ENCODE results near the gene CTCF. TPM values are rescaled to one million over a fixed set of nuclear protein-coding genes. Genes with fewer than 3 reads are reported as not detected.
"Not testable (repeated sequence)": the region's sequence is repeated elsewhere in the genome, so short reads cannot be mapped to it uniquely, and the experiment has no call there.

The CTCF gene, protein sequence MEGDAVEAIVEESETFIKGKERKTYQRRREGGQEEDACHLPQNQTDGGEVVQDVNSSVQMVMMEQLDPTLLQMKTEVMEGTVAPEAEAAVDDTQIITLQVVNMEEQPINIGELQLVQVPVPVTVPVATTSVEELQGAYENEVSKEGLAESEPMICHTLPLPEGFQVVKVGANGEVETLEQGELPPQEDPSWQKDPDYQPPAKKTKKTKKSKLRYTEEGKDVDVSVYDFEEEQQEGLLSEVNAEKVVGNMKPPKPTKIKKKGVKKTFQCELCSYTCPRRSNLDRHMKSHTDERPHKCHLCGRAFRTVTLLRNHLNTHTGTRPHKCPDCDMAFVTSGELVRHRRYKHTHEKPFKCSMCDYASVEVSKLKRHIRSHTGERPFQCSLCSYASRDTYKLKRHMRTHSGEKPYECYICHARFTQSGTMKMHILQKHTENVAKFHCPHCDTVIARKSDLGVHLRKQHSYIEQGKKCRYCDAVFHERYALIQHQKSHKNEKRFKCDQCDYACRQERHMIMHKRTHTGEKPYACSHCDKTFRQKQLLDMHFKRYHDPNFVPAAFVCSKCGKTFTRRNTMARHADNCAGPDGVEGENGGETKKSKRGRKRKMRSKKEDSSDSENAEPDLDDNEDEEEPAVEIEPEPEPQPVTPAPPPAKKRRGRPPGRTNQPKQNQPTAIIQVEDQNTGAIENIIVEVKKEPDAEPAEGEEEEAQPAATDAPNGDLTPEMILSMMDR
- total RNA-seq, result 35.3 TPM

GRCh38 chr16:67562526-67562917 lies at the start of gene CTCF:
CTCF (plus strand) TSS chr16:67562526; CDS start chr16:67610833, 48,307 bp downstream.
- DNase-seq (ENCODE audit: low read depth in 2 of 3, low spot score in 2 of 3), result peak; percentile 83 to 90 (median 89)

DNA sequence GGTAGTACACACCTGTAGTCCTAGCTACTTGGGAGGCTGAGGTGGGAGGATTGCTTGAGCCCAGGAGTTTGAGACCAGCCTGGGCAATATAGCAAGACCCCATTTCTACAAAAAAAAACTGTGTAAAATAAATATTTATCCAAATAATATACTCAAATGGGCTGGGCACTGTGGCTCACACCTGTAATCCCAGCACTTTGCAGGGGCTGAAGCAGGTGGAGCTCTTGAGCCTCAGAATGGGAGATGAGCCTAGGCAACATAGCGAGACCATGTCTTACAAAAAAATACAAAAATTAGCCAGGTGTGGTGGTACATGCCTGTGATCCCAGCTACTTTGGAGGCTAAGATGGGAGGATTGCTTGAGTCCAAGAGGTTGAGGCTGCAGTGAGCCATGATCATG lies 48.4 kb upstream of the CTCF start:
- DNase-seq (ENCODE audit: low read depth in 2 of 3, low spot score in 2 of 3), result not testable (repeated sequence)

GRCh38 chr16:67514382-67514828 lies 47.9 kb upstream of the CTCF start:
- DNase-seq (ENCODE audit: low read depth in 2 of 3, low spot score in 2 of 3), result peak; percentile 66 to 92 (median 83)

- no peak for DNase-seq (ENCODE audit: low read depth in 2 of 3, low spot score in 2 of 3)
Measured at GRCh38 chr16:67516296-67517154, 45.8 kb upstream of the CTCF start.

GRCh38 chr16:67517155-67517445 lies 45.2 kb upstream of the CTCF start:
- DNase-seq (ENCODE audit: low read depth in 2 of 3, low spot score in 2 of 3), result peak in 1 of 3 donors; percentile 37

DNA sequence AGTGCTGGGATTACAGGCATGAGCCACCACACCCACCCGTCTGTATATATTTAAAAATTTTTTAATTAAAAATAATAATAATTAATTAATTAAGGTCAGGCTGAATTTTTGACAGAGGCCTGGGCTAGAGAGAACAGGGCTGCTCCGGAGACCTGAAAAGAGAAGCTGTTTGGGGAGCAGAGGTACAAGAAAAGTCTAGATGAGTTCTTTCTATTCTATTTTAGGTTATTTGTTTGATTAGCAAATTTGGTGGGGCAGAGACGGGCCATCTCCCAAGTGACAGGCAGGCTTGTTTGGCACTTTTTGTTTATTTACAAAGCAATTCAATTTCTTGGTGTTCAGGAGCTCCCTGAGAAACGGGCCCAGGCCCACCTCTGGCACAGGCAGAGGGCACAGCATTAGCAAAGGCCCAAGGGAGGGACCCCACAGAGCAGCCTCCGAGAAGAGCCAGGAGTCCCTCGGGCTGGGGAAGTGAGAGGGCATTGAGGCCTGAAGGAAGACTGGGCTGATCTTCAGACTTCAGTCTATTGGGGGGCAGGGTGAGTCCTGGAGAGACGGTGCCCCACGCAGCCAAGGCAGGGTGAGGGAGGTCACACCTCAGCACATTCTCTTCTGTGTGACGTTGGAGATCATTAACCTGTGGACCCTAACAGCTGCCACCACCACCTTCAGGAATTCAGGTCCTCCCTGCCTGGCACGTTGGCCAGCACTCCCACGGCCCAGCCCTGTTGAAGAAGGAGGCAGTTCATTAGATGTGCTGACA lies 44.5 kb upstream of the CTCF start:
- DNase-seq (ENCODE audit: low read depth in 2 of 3, low spot score in 2 of 3), result no peak

- peak in 1 of 3 donors; percentile 45 for DNase-seq (ENCODE audit: low read depth in 2 of 3, low spot score in 2 of 3)
Measured at GRCh38 chr16:67518676-67519075, 43.6 kb upstream of the CTCF start.

- no peak for DNase-seq (ENCODE audit: low read depth in 2 of 3, low spot score in 2 of 3)
Measured at GRCh38 chr16:67519242-67519641, 43.1 kb upstream of the CTCF start.

GRCh38 chr16:67521095-67521804 lies 41.1 kb upstream of the CTCF start:
- DNase-seq (ENCODE audit: low read depth in 2 of 3, low spot score in 2 of 3), result peak; percentile 95 to 98 (median 95)

GRCh38 chr16:67525176-67525860 lies 37.0 kb upstream of the CTCF start:
- peak in 1 of 3 donors; percentile 53 for DNase-seq (ENCODE audit: low read depth in 2 of 3, low spot score in 2 of 3)

DNA sequence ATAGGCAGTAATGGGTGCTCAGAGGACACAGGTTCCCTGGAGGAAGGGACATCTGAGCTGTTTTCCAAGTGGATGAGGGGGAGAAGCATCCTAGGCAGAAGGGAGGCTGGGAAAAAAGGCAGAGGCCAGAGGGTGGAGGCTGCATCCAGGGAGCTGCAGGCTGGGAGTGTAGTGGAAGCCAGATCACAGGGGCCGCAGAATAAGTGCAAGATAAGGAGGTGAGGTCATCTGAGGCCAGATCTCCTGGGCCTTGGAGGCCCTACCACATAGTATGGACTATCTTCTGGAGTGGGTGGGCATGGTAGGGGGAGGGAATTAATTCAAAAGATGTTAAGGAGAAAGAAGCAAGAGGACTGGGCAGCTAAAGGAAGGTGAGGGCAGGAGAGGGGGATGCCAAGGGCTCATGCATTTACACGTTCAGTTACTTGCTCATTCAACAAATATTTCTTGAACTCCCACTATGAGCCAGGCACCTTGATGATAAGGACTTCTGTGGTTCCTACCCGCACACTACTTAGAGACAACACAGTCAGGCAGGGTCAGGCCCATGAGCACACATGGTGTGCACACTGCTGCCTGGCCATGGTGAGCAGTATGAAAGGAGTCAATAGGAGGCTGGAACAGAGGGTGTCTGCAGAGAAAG lies 36.1 kb upstream of the CTCF start:
- DNase-seq (ENCODE audit: low read depth in 2 of 3, low spot score in 2 of 3), result no peak

DNA sequence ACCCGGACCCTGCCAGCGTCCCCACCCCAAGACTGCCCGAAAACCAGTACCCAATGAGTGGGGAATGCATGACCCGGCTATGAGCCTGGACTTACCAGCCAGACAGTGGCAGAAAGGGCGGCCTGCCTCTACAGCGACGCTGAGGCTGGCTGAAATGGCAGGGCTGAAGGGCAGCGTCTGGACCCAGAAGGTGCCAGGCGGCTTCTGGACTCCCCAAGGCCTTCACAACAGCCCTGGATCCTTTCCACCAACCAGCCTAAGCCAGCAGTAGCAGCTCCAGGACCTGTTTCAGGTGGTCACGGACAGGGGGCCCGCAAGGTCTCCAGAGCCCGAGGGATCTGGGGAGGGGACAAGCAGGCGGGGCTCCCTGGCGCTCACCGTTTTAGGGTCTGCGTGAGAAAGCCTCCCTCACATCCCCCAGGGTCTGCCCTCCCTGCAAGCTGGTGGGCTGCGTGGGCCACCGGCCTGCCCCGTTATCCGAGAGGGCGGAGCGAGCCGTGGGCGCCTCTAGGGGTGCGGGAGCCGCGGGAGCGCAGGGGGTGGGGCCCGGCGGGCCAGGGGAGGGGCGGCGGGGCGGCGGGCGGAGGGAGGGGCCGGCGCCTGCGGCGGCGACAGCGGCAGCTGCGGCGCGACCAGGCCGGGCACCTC lies 34.0 kb upstream of the CTCF start, which contains the start of gene RIPOR1:
Gene RIPOR1 (plus strand): TSS at position 608 of the 648 bp plus-strand sequence. CDS start 9,618 bp downstream, outside the sequence.
- DNase-seq (ENCODE audit: low read depth in 2 of 3, low spot score in 2 of 3), result peak in 1 of 3 donors; percentile 43

DNA sequence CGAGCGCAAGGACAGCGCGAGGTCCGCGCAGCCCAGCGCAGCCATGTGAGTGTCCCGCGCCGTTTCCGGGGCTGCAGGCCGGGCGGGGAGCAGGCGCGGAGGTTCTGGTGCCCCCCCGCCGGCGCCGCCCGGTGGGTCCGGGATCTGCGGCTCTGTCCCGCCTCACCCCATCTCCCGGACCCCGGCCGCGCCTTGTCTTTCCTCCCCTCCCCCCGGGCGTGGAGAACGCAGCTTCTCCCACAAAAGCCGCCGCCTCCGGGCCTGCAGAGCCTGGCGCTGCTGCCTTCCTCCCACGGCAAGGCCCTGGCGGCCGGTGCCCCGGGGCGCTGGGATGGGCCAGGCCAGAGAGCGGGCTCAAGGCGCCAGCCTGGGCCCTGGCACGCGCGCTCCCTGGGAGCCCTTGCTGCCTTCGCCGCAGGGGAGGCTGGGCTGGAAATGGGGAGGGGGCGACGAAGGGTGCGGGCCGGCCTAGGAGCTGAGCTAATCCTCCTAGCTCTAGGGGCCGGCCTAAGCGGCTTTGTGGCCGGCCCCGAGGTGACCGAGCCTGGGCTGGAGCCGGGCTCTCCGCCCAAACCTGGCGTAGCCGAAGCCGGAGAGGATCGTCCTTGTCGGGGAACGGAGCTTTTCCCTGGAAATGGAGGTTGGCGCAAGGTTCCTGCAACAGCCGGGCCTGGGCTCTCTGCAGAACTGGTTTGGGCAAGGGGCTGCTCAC lies 33.3 kb upstream of the CTCF start:
- DNase-seq (ENCODE audit: low read depth in 2 of 3, low spot score in 2 of 3), result no peak

DNA sequence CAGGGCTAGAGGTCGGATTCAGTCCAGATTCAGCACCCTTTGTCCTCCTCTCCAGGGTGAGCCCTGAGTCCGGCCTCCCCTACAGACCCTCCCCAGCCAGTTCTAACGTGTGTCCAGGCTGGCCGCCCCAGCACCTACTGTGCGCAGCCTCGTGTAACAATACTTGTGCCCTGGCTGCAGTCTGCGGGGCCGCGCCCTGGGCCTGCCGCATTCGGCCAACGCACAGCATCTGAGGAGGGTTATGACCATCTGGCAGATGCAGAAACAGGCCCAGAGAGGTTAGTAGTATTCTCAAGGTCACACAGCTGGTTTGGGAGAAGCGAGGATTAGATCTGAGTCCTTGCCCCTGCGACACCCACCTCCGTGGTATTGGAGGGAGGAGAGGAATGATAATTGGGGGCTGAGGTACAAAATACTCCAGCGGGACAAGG lies 32.7 kb upstream of the CTCF start:
- DNase-seq (ENCODE audit: low read depth in 2 of 3, low spot score in 2 of 3), result no peak

GRCh38 chr16:67530013-67530939 lies 32.0 kb upstream of the CTCF start:
- DNase-seq (ENCODE audit: low read depth in 2 of 3, low spot score in 2 of 3), result peak in 1 of 3 donors; percentile 32

GRCh38 chr16:67531247-67531646 lies 31.1 kb upstream of the CTCF start:
- DNase-seq (ENCODE audit: low read depth in 2 of 3, low spot score in 2 of 3), result peak in 1 of 3 donors; percentile 73
